Measurements from ENCODE around the gene KIF12. TPM values are rescaled to one million over a fixed set of nuclear protein-coding genes. Genes with fewer than 3 reads are reported as not detected.

Gene KIF12
- total and polyA plus RNA-seq, 3 experiments from 2014 or later, result not detected

- Histone ChIP-seq H3K36me3 (ENCODE audit: insufficient read depth, low read length) (no peaks in the 10 kb centered on the region), H3K27me3 (ENCODE audit: insufficient read depth, low read length, poor library complexity, severe bottlenecking) (no peaks in the 10 kb centered on the region), H3K4me1 (ENCODE audit: insufficient read depth, low read length) (no peaks in the 10 kb centered on the region), H3K9me3 (ENCODE audit: low read length) (no peaks in the 10 kb centered on the region), H3K27ac (ENCODE audit: low read depth, low read length) (no peak overlapping the region), H3K4me3 (ENCODE audit: low read length) (no peak overlapping the region)
- H3K4me3 Mint-ChIP-seq, result no peak overlapping the region
- H3K27ac Mint-ChIP-seq, result no peak overlapping the region
- no peaks in the 10 kb centered on the region for H3K4me1 Mint-ChIP-seq
- H3K9me3 Mint-ChIP-seq, result no peaks in the 10 kb centered on the region
- POLR2A ChIA-PET, result no interaction called here
- peaks cover 15 to 29% of the 10 kb centered on the region in 2 donors for H3K27me3 Mint-ChIP-seq
- no peaks in the 10 kb centered on the region for H3K36me3 Mint-ChIP-seq
- CTCF ChIA-PET, result no interaction called here
- no peak for DNase-seq
Observed at GRCh38 chr9:114076237-114077161, 22.6 kb downstream of the KIF12 start.

- no peaks in the 10 kb centered on the region for H3K27me3 ChIP-seq (ENCODE audit: insufficient read depth, low read length, poor library complexity, severe bottlenecking)
- CTCF ChIA-PET, result no interaction called here
- Mint-ChIP-seq H3K27ac (no peak overlapping the region), H3K36me3 (no peaks in the 10 kb centered on the region), H3K27me3 (peaks cover 15 to 29% of the 10 kb centered on the region in 2 donors), H3K9me3 (no peaks in the 10 kb centered on the region), H3K4me1 (no peaks in the 10 kb centered on the region), H3K4me3 (no peak overlapping the region)
- no peak for DNase-seq
- H3K9me3 ChIP-seq (ENCODE audit: low read length), result no peaks in the 10 kb centered on the region
- H3K4me1 ChIP-seq (ENCODE audit: insufficient read depth, low read length), result no peaks in the 10 kb centered on the region
- POLR2A ChIA-PET, result no interaction called here
- H3K4me3 ChIP-seq (ENCODE audit: low read length), result no peak overlapping the region
- no peak overlapping the region for H3K27ac ChIP-seq (ENCODE audit: low read depth, low read length)
- no peaks in the 10 kb centered on the region for H3K36me3 ChIP-seq (ENCODE audit: insufficient read depth, low read length)
Observed at GRCh38 chr9:114075602-114076001, 23.5 kb downstream of the KIF12 start.

GRCh38 chr9:114072184-114073140, 26.6 kb downstream of the KIF12 start:
- no peaks in the 10 kb centered on the region for H3K9me3 ChIP-seq (ENCODE audit: low read length)
- ChIA-PET CTCF (no interaction called here), POLR2A (no interaction called here)
- no peaks in the 10 kb centered on the region for H3K4me1 ChIP-seq (ENCODE audit: insufficient read depth, low read length)
- Mint-ChIP-seq H3K9me3 (no peaks in the 10 kb centered on the region), H3K27ac (no peak overlapping the region), H3K4me3 (no peak overlapping the region), H3K27me3 (peaks cover 15 to 28% of the 10 kb centered on the region in 2 donors), H3K36me3 (no peaks in the 10 kb centered on the region), H3K4me1 (no peaks in the 10 kb centered on the region)
- no peaks in the 10 kb centered on the region for H3K27me3 ChIP-seq (ENCODE audit: insufficient read depth, low read length, poor library complexity, severe bottlenecking)
- no peak overlapping the region for H3K27ac ChIP-seq (ENCODE audit: low read depth, low read length)
- H3K36me3 ChIP-seq (ENCODE audit: insufficient read depth, low read length), result no peaks in the 10 kb centered on the region
- no peak for DNase-seq
- no peak overlapping the region for H3K4me3 ChIP-seq (ENCODE audit: low read length)

- Histone ChIP-seq H3K36me3 (ENCODE audit: insufficient read depth, low read length) (no peaks in the 10 kb centered on the region), H3K9me3 (ENCODE audit: low read length) (no peaks in the 10 kb centered on the region), H3K27me3 (ENCODE audit: insufficient read depth, low read length, poor library complexity, severe bottlenecking) (no peaks in the 10 kb centered on the region), H3K27ac (ENCODE audit: low read depth, low read length) (no peak overlapping the region), H3K4me1 (ENCODE audit: insufficient read depth, low read length) (no peaks in the 10 kb centered on the region), H3K4me3 (ENCODE audit: low read length) (no peak overlapping the region)
- no peaks in the 10 kb centered on the region for H3K36me3 Mint-ChIP-seq
- peaks cover 10 to 18% of the 10 kb centered on the region in 2 donors for H3K27me3 Mint-ChIP-seq
- ChIA-PET POLR2A (no interaction called here), CTCF (no interaction called here)
- no peaks in the 10 kb centered on the region for H3K4me1 Mint-ChIP-seq
- H3K4me3 Mint-ChIP-seq, result no peak overlapping the region
- no peak for DNase-seq
- no peaks in the 10 kb centered on the region for H3K9me3 Mint-ChIP-seq
- no peak overlapping the region for H3K27ac Mint-ChIP-seq
Observed at GRCh38 chr9:114071197-114071795, 27.8 kb downstream of the KIF12 start.

GRCh38 chr9:114070188-114071103, 28.6 kb downstream of the KIF12 start:
- ChIA-PET POLR2A (no interaction called here), CTCF (no interaction called here)
- Mint-ChIP-seq H3K36me3 (no peaks in the 10 kb centered on the region), H3K9me3 (no peaks in the 10 kb centered on the region), H3K27ac (no peak overlapping the region), H3K27me3 (peaks cover 4 to 13% of the 10 kb centered on the region in 2 donors), H3K4me3 (no peak overlapping the region), H3K4me1 (no peaks in the 10 kb centered on the region)
- Histone ChIP-seq H3K27ac (ENCODE audit: low read depth, low read length) (no peak overlapping the region), H3K36me3 (ENCODE audit: insufficient read depth, low read length) (no peaks in the 10 kb centered on the region), H3K9me3 (ENCODE audit: low read length) (no peaks in the 10 kb centered on the region), H3K4me1 (ENCODE audit: insufficient read depth, low read length) (no peaks in the 10 kb centered on the region), H3K27me3 (ENCODE audit: insufficient read depth, low read length, poor library complexity, severe bottlenecking) (no peaks in the 10 kb centered on the region), H3K4me3 (ENCODE audit: low read length) (no peak overlapping the region)
- DNase-seq, result no peak

GRCh38 chr9:114069476-114070187, 29.5 kb downstream of the KIF12 start:
- Mint-ChIP-seq H3K27me3 (peaks cover 6 to 12% of the 10 kb centered on the region in 2 donors), H3K4me3 (no peak overlapping the region), H3K36me3 (no peaks in the 10 kb centered on the region), H3K9me3 (no peaks in the 10 kb centered on the region), H3K27ac (no peak overlapping the region), H3K4me1 (no peaks in the 10 kb centered on the region)
- no peak for DNase-seq
- ChIA-PET CTCF (no interaction called here), POLR2A (no interaction called here)
- no peak overlapping the region for H3K4me3 ChIP-seq (ENCODE audit: low read length)
- no peak overlapping the region for H3K27ac ChIP-seq (ENCODE audit: low read depth, low read length)
- no peaks in the 10 kb centered on the region for H3K27me3 ChIP-seq (ENCODE audit: insufficient read depth, low read length, poor library complexity, severe bottlenecking)
- H3K4me1 ChIP-seq (ENCODE audit: insufficient read depth, low read length), result no peaks in the 10 kb centered on the region
- H3K36me3 ChIP-seq (ENCODE audit: insufficient read depth, low read length), result no peaks in the 10 kb centered on the region
- H3K9me3 ChIP-seq (ENCODE audit: low read length), result no peaks in the 10 kb centered on the region

GRCh38 chr9:114065304-114065703, 33.8 kb downstream of the KIF12 start:
- H3K4me1 Mint-ChIP-seq, result no peaks in the 10 kb centered on the region
- POLR2A ChIA-PET, result no interaction called here
- Histone ChIP-seq H3K9me3 (ENCODE audit: low read length) (no peaks in the 10 kb centered on the region), H3K4me1 (ENCODE audit: insufficient read depth, low read length) (no peaks in the 10 kb centered on the region), H3K36me3 (ENCODE audit: insufficient read depth, low read length) (no peaks in the 10 kb centered on the region), H3K27me3 (ENCODE audit: insufficient read depth, low read length, poor library complexity, severe bottlenecking) (no peaks in the 10 kb centered on the region), H3K4me3 (ENCODE audit: low read length) (no peak overlapping the region), H3K27ac (ENCODE audit: low read depth, low read length) (no peak overlapping the region)
- H3K4me3 Mint-ChIP-seq, result no peak overlapping the region
- H3K27me3 Mint-ChIP-seq, result peaks cover 13 to 34% of the 10 kb centered on the region in 2 donors
- CTCF ChIA-PET, result no interaction called here
- H3K27ac Mint-ChIP-seq, result no peak overlapping the region
- no peaks in the 10 kb centered on the region for H3K9me3 Mint-ChIP-seq
- DNase-seq, result no peak
- H3K36me3 Mint-ChIP-seq, result no peaks in the 10 kb centered on the region
